HG02970 (cell line): Measurements from ENCODE around the gene PRLH.
A peak's percentile ranks its signal among the peaks of the same experiment; 100 is the strongest.

Source experiments
- ATAC-seq: cut with Tn5 transposase; IDR thresholded peaks from one replicate; pipeline ENCODE4 v1.9.1; 2021; ENCODE audit warnings: mild to moderate bottlenecking, moderate library complexity, moderate number of reproducible peaks; ENCODE audit not compliant: unreplicated experiment, low FRiP score

Gene PRLH

DNA sequence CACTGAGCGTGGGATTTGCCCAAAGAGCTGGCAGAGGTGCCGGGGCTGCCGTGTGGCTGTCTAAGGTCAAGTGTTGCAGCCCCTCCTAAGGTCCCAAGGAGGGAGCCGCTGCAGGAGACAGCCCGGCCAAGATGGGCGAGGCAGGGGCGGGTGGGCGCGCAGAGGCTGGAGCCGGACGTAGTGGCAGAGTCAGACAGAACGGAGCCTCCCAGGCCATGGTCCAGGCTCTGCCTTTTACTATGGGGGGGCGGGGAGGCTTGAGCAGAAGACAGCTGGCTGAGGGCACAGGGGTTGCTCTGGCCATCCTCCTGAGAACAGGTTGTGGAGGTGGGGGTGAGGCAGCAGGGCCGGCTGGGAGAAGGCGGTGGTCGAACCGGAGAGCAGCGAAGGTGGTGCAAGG is 27.5 kb upstream of the PRLH start:
- no peak for ATAC-seq

DNA sequence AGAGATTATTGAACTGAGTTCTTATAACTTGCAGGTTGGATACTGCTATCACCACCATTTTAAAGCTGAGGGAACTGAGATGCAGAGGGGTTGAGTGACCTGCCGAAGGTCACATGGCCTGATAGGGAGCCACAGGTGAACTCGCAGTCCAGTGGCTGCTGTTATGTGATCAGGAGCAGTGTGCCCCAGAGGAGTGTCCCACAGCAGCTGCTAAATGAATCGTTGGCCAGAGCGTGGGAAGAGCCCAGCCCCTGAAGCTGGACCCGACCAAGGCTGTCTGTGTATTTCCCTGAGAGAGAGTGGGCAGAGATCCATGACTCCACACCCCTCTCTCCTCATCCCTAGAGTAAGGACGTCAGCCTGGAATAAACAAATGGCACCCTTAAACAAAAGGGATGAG is 26.7 kb upstream of the PRLH start:
- no peak for ATAC-seq

DNA sequence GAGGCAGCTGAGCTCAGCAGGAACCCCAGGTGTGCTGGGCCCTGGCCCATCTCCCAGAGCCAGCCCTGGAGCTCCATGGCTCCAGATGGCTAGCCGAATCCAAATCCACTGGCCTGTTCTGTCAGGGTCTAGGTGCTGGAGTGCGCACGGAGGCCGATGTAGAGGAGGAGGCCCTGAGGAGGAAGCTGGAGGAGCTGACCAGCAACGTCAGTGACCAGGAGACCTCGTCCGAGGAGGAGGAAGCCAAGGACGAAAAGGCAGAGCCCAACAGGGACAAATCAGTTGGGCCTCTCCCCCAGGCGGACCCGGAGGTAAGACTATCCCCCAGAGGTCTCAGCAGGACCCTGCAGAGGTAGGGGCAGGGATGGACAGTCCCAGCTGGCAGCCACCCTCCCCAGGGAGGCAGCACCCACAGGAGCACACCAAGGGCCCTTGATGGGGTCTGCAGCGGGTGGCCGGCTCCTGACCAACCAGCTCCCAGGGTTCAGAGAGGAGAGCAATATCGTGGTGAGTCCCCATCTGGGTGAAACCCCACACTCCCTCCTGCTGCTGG is 26.1 kb upstream of the PRLH start:
- no peak for ATAC-seq

DNA sequence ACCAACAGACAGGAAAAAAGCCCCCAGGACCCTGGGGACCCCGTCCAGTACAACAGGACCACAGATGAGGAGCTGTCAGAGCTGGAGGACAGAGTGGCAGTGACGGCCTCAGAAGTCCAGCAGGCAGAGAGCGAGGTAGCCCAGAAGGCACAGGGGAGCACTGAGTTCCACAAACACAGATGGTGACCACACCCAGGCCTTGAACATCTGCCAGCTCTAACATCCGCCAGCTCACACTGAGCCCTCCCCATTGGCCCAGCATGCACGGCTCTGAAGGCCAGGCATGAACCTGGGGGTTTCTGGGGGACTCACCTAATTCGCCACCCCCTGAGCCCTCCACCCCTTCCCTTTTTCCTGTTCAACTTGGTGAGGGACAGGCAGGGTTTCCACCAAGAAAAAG is 25.6 kb upstream of the PRLH start:
- no peak for ATAC-seq

DNA sequence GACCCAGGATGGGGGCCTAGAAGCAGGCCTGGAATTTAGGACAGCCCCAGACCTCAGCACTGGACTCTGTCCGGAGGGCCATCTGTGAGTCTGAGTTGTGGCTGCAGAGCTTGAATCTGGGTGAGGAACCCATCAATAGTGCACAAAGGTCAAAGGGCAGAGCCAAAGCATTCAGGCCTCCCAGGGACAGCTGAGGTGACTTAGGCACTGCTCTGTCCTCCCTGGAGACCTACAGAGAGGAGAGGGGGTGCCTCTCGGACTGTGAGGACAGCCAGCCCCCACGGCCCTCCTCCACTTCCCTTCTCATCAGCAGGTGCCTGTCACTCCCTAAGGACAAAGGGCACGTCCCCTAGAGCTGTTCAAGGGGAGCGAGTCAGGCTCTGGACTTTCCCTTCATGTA is 25.1 kb upstream of the PRLH start:
- no peak for ATAC-seq

DNA sequence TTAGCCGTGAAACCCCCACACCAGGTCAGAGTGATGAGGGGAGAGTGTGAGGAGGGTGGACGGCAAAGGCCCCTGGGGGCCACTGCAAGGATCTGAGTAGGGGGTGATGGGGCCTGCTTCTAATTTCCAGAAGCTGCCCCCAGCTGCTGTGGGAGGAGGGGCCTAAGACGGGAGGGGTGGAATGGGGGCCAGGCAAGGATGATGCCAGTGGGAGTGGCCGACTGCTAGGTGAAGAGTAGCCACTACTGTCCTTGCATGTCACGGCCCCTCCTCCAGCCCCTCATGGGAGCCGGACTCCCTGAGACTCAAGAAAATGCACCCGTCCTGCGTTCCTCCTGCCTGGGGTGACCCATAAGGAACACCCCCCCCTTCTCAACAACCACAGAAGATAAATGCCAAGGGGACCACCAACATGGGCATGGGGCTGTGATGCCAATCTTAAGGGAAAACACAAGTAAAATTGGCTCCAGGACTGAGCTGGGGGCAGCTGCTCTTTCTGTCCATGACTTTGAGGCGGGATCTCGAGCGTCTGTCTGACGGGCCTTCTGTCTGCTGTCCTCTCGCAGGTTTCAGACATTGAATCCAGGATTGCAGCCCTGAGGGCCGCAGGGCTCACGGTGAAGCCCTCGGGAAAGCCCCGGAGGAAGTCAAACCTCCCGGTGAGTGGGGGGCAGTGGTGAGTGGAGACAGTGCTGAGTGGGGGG is 24.2 kb upstream of the PRLH start:
- ATAC-seq: no peak

DNA sequence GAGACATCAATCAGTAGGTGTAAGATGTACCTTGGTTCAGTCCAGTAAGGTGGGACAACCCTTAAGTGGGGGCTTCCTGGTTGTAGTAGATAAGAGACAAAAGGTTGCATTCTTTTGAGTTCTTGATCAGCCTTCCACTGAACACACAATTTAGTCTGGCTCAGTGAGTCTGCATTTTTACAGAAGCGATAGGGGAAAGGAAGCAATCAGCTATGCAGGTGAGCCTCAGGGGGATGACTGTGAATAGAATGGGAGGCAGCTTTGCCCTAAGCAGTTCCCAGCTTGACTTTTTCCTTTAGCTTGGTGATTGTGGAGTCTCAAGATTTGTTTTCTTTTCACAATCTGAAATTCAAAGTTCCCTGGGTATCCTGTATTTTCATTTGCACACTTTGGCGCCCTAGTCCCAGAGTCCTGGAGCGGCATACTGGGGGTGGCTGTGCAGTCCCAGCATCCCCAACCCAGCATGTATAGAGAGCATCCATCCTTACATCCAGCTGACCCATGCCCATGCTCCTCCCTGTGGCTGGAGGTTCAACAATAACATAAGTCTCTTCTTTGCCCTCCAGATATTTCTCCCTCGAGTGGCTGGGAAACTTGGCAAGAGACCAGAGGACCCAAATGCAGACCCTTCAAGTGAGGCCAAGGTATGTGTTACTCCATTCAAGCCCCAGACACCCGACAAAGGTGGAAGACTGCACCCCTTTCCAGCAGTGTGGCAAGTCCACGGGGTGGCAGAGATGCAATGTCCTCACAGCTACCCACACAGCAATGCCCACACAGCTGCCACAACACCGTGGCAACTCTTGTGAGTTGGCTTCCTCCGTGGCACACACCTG is 20.1 kb upstream of the PRLH start:
- ATAC-seq: no peak

DNA sequence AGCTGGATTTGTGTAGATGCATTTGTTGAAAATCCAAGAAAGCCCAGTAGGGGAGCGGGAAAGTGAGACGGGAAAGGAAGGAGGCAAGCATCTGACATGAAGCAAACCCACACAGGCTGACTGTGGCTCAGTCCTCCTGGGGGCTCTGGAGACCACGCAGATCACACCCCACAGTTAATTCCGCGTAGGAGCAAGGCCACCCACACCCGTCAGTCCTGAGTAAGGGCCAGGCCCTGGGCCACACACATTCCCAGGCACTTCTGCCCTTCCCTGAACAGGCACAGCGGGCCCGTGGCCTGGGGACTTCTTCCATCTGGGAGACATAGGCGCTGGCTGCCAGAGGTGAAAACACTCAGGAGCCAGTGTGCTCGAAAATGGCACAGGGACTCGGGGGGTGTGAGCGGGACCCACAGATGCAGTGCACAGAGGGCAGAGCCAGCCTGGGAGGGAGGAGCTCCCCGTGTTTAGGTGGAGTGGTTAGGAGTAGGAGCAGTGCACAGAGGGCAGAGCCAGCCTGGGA is 19.4 kb upstream of the PRLH start:
- no peak for ATAC-seq

DNA sequence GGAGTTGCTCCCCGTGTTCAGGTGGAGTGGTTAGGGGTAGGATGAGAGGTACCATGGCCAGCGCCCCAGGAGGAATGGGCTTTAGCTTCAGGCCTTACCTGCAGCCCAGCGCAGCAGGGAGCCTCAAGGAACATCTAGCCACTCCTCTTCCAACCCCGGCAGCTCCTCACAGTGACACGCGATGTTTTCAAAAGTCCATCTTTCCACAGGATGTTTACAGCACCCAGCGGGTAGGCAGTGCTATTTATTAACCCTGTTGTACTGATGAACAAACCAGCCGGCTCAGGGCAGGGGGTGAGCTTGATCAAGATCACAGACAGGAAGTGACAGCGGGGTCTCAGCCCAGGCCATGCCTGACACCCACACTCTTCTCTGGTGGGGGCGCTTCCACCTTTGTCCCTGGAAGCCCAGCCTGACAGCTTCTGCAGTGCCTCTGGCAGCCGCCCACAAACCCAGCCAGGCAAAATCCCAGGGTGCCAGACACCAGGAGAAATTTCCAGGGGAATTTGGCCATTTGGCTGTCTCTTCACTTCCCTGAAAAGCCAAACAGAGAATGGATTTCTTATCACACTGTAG is 18.4 kb upstream of the PRLH start:
- ATAC-seq: no peak

DNA sequence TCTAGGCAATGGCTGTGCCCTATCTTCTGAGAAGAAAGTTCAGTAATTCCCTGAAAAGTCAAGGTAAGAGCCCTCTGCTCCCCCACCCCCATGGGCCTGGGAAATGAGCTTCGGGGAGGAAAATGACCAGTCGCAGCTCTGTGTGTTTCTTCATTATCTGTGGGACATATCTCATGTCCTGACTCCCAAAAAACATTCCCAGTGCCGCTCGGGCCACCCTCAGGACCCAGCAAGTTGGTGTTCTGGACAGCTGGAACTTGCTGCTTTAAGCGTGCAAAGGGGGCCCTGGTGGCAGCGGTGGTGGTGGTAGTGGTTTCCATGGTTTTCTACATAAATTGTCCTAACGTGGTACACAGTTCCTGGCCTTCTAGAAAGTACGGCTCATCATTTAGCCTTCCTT is 17.2 kb upstream of the PRLH start:
- ATAC-seq: no peak

DNA sequence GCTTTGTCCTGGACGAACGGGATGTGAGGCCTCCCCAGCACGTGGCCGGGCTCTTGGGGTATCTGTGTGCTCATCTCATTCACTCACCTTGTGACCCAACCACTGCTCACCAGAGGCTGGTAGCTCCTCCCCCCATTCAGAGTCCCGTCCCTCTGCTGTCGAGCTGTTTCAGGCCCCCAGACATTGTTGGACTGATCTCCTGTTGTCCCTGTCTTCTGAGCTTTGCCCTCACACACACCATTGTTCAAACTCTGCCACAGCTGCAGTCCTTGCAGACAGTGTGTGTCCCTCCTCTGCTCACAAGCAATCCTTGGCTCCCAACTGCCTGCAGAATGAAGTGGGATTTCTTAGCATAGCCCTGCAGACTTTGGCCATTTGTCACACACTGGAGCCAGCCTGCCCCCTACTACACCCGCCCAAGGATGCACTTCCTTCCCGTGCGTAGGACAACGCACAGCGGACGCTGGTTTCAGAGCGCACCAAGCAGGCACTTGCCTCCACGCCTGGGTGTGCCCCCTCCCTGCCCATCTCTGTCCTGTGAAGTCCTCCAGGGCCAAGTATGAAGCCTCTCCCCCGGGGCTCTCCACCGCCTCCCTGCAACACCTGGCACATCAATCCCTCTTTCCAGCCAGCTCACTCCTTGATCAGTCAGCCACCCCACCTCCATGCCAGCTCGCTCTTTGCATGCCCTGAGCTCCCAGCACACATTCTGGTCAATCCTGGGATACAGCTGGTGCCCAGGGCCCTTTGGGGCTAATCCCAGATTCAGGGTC is 16.5 kb upstream of the PRLH start:
- no peak for ATAC-seq

DNA sequence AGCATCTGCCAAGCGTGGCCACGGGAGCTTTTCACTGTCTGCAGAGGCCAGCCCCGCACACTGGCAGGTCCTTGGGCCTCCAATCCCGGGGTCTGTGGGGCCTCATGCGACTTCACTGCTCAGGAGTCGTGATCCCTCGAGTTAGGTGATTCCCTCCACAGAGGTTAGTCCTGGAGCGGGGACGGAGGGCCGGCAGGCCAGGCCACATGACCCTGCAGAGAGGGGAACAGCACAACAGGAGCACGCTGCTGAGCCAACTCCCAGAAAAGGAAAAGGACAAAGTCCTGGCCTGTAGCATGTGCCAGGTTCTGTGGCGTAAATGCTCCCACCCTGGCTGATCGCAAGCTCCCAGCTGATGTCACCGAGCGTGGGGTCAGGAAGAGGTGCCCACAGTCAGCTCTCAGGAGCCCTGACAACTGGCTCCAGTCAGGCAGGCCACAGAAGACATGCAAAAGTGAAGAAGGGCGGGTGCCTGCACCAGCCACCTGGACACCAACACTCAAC is 15.3 kb upstream of the PRLH start:
- ATAC-seq: no peak

DNA sequence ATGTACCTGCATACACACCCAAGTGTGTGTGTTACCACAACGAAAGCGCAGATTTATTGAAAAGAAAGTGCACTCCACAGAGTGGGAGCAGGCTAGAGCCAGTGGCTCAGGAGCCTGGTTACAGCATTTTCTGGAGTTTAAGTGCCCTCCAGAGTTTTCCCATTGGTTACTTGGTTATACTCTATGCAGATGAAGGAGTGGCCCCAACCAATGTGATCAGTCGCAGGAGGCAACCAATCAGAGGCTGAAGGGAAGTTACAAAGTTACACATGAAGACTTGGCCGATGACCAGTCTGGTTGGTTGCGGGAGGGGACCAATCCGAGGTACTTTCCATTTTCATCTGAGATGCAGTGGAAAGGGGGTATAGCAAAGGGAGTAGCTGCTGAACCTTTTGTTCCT is 13.5 kb upstream of the PRLH start:
- no peak for ATAC-seq

DNA sequence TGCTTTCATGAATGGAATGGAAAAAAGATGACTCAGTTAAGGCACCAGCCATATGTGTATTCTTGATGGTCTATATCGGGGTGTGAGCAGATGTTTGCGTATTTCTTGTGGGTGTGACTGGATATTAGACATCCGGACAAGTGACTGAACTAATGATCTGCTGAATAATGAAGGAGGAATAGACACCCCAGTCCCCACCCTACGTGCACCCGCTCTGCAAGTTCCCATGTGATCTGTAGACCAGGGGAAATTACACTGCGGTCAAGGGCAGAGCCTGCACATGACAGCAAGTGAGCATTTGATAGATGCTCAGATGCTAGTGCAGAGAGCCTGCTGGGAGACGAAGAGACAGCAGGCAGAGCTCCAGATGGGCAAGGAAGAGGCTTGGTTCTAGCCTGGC is 12.4 kb upstream of the PRLH start:
- no peak for ATAC-seq

DNA sequence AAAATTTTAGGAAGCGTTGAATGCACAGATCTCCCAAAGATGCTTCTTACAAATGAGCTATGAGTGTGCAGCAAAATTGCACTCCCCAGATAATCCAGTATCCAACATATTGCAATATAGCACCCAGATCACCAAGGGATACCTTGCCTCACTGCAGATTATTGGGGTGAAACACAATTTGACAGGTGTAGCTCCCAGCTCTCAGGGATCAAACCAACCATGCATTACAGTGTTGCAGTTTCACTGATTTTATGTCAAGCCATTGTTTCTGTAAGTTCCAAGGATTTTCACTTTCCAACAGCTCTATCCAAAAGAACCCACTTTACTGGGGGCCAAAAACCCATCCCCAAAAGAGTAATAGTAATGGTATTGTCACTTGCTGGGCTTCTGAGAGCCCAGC is 10.8 kb upstream of the PRLH start:
- ATAC-seq: no peak

DNA sequence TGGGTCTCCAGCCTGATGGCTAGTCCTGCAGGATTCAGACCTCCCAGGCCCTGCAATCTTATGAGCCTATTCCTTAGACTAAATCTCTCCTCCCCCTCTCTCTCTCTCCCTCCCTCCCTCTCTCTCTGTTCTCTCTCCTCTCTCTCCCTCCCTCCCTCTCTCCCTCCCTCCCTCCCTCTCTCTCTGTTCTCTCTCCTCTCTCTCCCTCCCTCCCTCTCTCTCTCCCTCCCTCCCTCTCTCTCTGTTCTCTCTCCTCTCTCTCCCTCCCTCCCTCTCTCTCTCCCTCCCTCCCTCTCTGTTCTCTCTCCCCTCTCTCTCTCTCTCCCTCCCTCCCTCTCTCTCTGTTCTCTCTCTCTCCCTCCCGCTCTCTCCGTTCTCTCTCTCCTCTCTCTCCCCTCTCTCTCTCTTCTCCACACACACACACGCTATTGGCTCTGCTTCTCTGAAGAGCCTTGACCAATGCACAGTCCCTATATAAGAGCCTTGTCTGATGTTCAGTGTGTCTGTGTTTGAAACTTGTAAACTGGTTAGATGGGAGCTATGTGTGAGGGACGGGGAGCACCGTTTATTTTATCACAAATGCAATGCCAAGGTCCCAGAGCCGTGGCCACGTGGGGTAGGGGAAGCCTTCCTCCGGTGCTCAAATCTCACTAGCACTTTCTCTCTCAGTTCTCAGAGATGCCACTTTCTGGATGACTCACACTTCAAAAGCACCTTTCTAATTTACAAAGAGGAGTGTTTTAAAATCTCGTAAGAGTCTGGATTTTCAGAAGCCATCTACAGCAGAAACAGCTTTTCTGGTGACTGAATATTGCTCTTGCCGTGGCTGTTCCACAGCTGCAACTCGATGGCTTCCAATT is 9.4 kb upstream of the PRLH start:
- ATAC-seq: peak; percentile 66

DNA sequence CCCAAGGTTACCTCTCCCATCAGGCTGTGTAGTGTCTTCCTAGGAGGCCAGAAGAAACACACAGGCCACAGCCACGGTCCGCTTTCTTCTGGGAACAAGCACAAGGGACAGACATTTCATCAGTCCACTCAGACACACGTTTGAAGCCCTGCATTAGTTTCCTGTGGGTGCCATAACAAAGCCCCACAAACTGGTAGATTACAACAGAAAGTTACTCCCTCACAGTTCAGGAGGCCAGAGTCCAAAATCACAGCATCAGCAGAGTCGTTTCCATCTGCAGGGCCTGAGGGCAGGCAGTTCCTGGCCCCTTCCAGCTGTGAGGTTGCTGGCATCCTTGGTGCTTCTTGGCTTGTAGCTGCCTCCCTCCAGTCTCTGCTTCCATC is 8.8 kb upstream of the PRLH start:
- no peak for ATAC-seq

DNA sequence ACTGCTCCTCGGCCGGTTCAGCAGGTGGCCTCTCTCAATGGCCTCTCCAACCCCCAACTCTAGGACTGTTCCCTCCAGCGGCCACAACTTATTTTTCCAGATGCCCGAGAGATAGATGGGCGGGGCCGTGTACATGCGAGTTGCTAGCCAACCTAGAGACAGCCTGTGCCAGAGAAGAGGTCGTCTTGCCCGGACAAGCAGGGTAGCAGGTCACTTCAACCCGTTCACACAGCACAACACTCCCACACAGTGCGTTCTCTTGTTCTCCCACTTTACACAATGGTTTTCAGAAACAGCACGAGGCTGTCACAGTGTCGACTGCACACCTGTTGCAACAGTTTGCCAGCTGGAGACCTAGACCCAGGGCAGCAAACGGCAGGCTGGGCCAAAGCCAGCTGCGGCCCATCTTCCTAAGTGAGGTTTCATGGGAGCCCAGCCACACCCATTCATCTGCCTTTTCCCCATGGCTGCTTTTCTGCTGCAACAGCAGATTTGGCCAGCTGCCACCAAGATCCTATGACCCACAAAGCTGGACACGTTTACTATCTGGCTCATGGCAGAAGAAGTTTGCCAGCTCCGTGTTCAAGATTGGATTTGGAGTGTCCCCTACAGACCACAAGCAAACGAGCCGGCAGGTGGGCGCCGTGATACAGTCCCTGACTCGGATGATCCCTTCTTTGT is 7.3 kb upstream of the PRLH start:
- ATAC-seq: no peak

DNA sequence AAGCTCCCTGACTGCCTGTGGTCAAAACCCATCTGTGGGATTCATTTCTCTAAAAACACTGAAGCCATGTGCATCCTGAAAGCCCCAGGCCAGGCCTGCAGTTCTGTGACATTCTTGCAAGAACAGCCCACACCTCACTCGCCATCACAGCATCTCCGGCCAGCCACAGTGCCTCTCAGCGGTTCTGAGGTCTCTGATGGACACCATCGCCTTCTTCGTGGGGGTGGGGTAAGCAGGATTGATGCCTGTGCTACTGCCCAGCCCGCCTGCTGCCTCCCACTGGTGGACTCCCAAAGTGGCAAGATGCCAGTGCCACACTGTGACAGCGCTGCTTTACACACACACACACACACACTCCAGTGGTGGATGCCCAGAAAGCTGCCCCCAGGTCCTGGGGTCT is 5.2 kb upstream of the PRLH start:
- no peak for ATAC-seq
